Measurements from ENCODE around the gene DNASE1L1. TPM values are rescaled to one million over a fixed set of nuclear protein-coding genes. Genes with fewer than 3 reads are reported as not detected.
A peak's percentile ranks its signal among the peaks of the same experiment; 100 is the strongest.

The DNASE1L1 gene
- total RNA-seq, 1 experiment from 2014 or later = 8.8 TPM

- Mint-ChIP-seq H3K4me1 (ENCODE audit: low read depth, unreplicated experiment) (no peaks in the 10 kb centered on the region), H3K36me3 (ENCODE audit: insufficient read depth, unreplicated experiment) (peaks cover 33% of the 10 kb centered on the region), H3K4me3 (ENCODE audit: unreplicated experiment) (peak within 1 kb of the TSS; percentile 70), H3K27me3 (ENCODE audit: insufficient read depth, unreplicated experiment) (no peaks in the 10 kb centered on the region), H3K27ac (ENCODE audit: unreplicated experiment) (peak within 1 kb of the TSS; percentile 69), H3K9me3 (ENCODE audit: unreplicated experiment) (no peaks in the 10 kb centered on the region)
- Histone ChIP-seq H3K9me3 (no peaks in the 10 kb centered on the region), H3K36me3 (ENCODE audit: control insufficient read depth, insufficient read depth, low read length) (0 out of 2 replicates have a peak, but pooled peaks cover 2% of the 10 kb centered on the region), H3K27me3 (replicated peaks; ENCODE audit: control insufficient read depth, insufficient read depth, low read length) (no peaks in the 10 kb centered on the region), H3K4me1 (peaks cover 9% of the 10 kb centered on the region), H3K4me3 (ENCODE audit: low read depth, low read length) (peak within 1 kb of the TSS; percentile 55)
- DNase-seq = peak; percentile 72 to 79
- peak in 1 of 2 experiments; percentile 21 for TF ChIP-seq CTCF (IDR thresholded peaks at IDR 0.05; ENCODE audit: insufficient read depth in 1 of 2, low read depth in 1 of 2, low read length in 1 of 2, severe bottlenecking in 1 of 2, unreplicated experiment in 1 of 2)
- no TSS peak for BruUV-seq (replicated peaks)
- ChIA-PET POLR2A (interaction anchor here (0.6 to 1.1 kb wide), 3 partner anchors 20 to 153 kb away, joined by 3 to 4 read pairs (median 4); no protein-coding TSS in a partner anchor), CTCF (interaction anchor here (0.5 to 2.0 kb wide), 3 partner anchors 37 to 357 kb away, joined by 3 to 18 read pairs (median 6); no protein-coding TSS in a partner anchor)
- intact Hi-C loops (cut with micrococcal nuclease; ENCODE audit: unreplicated experiment) = loop anchor here (5.0 to 10.0 kb wide), 2 partner anchors 400 to 582 kb away; partner anchors contain the start of genes HCFC1, IDH3G, SSR4 and TMEM187
These were observed 34.5 kb downstream of the DNASE1L1 start, which contains the start of gene FLNA for GRCh38 chrX:154374313-154375155. FLNA (minus strand) TSS chrX:154374634; CDS start chrX:154371245, 3,389 bp downstream.

- BruUV-seq (replicated peaks) = TSS peak; percentile 26
- CTCF ChIA-PET = interaction anchor here (0.5 to 2.0 kb wide), 17 partner anchors 8 to 174 kb away, joined by 3 to 18 read pairs (median 4); partner anchors contain the start of genes PLXNA3, RPL10 and SLC10A3
- POLR2A ChIA-PET = interaction anchor here (0.6 to 1.2 kb wide), 6 partner anchors 8 to 449 kb away, joined by 3 to 12 read pairs (median 4); partner anchors contain the start of genes LAGE3 and TAFAZZIN
- peak overlapping the region; percentile 55 for H3K4me3 ChIP-seq (ENCODE audit: low read depth, low read length)
- Mint-ChIP-seq H3K4me3 (ENCODE audit: unreplicated experiment) (peak overlapping the region; percentile 70), H3K27ac (ENCODE audit: unreplicated experiment) (peak overlapping the region; percentile 69), H3K9me3 (ENCODE audit: unreplicated experiment) (no peaks in the 10 kb centered on the region), H3K27me3 (ENCODE audit: insufficient read depth, unreplicated experiment) (no peaks in the 10 kb centered on the region), H3K4me1 (ENCODE audit: low read depth, unreplicated experiment) (no peaks in the 10 kb centered on the region), H3K36me3 (ENCODE audit: insufficient read depth, unreplicated experiment) (peaks cover 30% of the 10 kb centered on the region)
- TF ChIP-seq CTCF (IDR thresholded peaks at IDR 0.05; ENCODE audit: insufficient read depth in 1 of 2, low read depth in 1 of 2, low read length in 1 of 2, severe bottlenecking in 1 of 2, unreplicated experiment in 1 of 2) = peak; percentile 50 to 78
- DNase-seq = peak; percentile 91 to 92
- intact Hi-C loops (cut with micrococcal nuclease; ENCODE audit: unreplicated experiment) = loop anchor here (1.0 to 10.0 kb wide), 3 partner anchors 161 to 581 kb away; partner anchors contain the start of genes HCFC1, IDH3G, SSR4 and TMEM187
- no peaks in the 10 kb centered on the region for H3K27me3 ChIP-seq (replicated peaks; ENCODE audit: control insufficient read depth, insufficient read depth, low read length)
- no peaks in the 10 kb centered on the region for H3K9me3 ChIP-seq
- peaks cover 14% of the 10 kb centered on the region for H3K4me1 ChIP-seq
- H3K36me3 ChIP-seq (ENCODE audit: control insufficient read depth, insufficient read depth, low read length) = 0 out of 2 replicates have a peak, but pooled peaks cover 2% of the 10 kb centered on the region
These were observed 35.4 kb downstream of the DNASE1L1 start for GRCh38 chrX:154373340-154374306.

Data from Caco-2 (cell line).